Measurements from ENCODE around the gene PRPS1. TPM values are rescaled to one million over a fixed set of nuclear protein-coding genes. Genes with fewer than 3 reads are reported as not detected.
"Not testable (repeated sequence)": the region's sequence is repeated elsewhere in the genome, so short reads cannot be mapped to it uniquely, and the experiment has no call there.

PRPS1 gene
- polyA plus RNA-seq, 1 donor, result 52.4 TPM

DNA sequence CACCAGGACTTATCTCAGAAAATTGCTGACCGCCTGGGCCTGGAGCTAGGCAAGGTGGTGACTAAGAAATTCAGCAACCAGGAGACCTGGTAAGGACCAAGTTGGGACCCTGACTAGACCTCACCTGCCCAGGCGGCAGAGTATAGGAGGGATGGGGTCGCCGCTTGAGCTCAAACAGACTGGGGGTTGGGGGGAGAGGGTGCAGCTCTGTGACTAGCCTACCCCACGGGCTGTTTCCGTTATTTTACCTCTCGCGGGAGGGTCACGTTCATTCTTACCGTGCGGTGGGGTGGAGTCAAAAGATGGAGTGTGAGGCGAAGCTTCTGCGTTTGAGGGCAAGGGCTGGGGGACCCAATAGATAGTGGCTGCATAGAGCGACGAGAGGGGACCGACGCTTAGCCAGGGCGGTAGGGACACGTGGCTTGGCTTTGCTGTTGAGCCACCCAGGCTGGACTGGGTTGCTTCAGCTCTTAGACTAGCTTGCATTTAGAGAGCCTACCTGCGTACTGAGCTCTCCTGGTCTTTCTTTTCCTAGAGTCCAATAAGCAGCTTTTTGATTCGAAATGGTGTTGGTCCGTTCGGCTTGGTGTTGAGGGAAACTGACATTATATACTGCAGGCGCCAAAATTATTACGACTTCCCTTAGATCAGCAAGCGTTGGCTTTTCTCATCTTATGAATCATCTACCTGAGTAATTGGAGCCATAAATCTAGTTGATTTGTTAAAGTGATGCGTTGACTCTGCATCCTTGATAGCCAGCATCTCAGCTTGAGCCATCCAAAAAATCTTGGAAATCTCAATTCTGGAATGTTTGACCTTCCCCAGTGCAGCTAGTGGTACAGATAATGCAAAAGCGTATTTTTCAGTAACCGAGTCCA is 591 bp downstream of the PRPS1 start:
- no peak for DNase-seq

DNA sequence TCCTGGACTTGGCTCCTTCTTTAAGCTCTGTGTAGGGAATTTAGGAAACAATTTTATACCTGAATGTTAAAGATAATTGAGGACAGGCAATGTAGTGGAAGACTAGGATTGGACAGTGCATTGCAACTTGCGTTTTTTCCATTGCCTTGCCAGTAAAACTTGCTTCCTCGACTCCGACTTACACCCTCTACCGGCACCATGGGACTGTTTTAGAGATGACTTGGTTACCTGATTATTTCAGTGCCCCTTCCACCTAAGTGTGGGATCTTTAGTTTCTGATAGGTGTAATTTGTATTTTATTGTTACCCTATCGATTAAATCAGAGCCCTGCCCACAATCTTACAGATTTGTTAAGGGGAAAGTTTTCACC is 1.2 kb downstream of the PRPS1 start:
- no peak for DNase-seq

DNA sequence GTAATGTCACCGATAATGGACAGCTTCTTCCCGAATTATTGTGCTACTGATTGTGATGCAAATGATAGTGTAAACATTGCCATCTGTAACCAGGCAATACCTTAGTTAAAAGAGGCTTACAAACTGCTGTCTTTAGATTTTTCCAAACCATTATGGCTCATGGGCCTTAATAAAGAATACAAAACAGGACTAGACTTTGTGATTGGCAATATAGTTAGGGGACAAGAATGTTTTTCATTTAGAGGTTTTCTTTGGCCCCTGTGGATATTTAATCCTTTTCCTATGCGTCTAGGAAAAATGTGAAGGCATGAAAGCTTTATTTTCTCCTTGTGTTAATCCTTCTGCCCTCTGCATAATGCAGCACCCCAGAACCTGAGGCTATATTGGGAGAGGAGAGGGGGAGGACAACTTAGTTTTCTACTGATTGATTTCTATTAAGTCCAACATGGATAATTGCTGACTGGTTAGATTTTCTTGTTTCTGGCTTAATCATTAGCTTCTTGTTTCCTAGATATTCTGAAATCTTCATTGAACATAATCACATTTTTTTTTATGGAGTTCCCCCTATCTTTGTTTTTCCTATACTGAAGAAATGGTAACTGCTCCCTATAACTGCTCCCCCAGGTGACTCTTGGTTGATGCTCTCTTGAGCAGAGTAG is 1.9 kb downstream of the PRPS1 start:
- DNase-seq, result no peak

DNA sequence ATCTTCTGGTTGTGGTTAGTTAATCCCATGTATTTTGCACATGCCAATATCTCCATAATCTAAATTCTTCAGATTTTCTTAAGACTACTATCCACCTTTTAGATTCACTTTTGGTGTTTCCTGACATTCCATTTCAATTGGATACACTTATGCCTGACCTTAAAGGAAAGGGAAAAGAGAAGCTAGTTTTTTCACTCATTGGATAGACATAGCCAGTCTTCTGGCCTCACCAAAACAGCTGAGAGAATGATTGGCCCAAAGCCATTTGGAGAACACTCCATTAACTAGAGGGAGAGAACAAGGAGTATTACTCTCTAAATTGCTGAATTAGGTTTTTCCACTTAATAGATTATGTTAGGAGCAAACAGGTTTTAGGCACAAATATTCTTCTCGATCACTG is 4.0 kb downstream of the PRPS1 start:
- DNase-seq, result no peak

DNA sequence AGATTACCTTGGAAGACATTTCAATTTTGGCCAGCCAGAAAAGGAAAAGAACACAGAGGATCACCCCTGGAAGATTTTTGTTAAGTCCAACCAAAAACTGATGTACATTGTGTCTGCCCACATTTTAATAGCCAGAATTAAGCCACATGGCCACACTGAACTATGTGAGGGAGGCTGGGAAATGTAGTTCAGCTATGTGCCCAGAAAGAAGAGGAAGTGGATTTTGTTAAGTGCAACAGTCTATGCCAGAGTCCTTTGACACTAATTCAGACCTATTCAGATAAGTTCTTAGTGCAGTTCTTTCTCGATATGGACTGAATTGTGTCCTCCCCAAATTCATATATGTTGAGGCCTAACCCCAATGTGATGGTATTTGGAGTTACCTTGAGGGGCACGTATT is 18.4 kb downstream of the PRPS1 start:
- DNase-seq, result no peak

DNA sequence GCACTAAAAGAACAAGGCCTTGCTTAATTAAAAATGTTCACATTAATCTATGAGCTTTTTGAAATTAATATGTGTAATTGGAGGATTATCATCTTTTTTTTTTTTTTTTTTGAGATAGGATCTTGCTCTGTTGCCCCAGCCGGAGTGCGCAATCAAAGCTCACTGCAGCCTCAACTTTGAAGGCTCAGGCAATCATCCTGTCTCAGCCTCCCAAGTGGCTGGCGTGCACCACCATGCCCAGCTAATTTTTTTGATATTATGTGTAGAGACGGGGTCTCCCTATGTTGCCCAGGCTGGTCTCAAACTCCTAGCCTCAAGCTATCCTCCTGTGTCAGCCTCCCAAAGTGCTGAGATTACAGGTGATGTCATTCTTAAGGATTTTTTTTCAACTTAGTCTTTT is 20.0 kb downstream of the PRPS1 start:
- DNase-seq, result no peak

DNA sequence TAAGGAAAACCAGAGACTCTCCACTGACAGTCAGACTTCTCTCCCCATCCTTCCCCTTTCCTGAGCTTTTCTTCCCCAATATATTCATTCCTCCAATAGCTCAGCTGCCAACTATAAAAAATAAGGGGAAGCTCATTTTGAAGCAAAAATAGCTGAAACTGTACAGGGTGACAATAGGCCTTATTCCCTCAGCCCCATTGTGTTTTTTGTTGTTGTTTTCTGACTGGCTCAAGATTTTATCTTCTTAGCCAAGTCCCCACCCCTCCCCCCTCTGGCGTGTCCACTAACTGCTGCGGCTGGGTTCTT is 26.2 kb downstream of the PRPS1 start:
- no peak for DNase-seq

DNA sequence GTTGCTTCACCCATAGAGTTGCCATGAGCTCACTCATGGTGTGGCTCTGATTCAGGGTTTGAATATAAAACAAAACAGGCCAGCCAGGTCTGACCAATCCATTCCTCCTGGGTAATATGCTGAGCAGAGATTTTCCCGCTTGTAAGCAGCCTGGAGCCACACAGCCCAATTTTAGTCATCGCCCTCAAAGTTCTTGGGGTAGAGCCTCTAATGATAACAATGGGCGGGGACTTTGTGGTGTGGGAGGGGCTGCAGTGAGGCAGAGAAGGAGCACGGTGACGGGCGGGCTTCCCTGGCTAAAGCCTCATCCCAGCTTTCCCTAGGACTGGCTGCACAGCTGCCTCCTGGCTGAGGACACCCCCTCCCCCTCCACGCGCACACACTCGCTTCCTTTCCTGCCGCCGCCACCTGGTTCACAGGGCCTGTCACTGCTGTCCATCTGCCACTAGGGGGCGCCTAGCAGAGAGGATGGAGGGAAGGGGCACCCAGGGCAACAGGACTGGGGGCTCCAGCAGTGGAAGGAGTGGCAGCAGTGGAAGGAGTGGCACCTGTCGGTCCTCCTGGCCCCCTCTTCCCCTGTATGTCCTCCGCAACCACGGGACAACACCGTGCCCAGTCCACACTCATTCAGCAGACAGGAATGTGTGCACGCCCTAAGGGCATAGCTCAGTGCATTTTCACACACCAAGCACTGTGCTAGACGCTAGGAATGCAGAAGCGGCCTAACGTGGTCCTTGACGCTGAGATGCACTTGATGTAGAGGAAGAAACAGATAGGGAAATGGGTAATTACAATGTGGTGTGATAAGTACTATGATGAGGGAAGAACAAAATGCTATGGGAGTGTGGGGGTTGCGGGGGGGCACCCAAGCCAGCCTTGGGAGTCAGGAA is 26.8 kb downstream of the PRPS1 start:
- DNase-seq, result no peak

DNA sequence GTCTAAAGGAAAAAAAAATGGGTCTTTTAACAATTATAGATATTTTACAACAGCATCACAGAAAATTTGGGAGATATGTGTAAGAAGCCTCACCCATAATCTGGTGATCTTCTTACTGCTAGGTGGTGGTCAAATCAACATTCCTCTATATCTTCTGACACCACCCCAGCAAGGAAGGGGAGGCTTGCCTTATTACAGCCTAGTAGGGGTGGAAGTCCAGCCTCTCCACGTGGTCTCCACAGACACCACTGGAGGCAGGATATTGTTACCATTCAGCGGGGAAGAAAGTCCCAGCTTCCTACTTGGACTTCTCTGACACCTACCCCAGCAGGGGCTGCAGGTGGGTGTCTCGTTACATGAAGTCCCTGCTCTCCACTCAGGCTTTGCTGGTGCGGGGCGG is 28.7 kb downstream of the PRPS1 start:
- no peak for DNase-seq

DNA sequence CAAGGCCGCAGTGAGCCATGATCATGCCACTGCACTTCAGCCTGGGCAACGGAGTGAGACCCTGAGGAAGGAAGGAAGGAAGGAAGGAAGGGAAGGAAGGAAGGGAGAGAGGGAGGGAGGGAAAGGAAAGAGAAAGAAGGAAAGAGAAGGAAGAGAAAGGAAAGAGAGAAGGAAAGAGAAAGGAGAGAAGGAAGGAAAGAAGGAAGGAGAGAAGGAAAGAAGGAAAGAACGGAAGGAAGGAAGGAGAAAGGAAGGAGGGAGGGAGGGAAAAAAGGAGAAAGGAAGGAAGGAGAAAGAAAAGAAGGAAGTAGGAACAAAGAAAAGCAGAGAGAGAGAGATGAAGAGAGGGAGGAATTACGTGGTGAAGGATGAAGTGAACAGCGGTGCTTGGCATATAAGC is 30.4 kb downstream of the PRPS1 start:
- DNase-seq, result no peak

DNA sequence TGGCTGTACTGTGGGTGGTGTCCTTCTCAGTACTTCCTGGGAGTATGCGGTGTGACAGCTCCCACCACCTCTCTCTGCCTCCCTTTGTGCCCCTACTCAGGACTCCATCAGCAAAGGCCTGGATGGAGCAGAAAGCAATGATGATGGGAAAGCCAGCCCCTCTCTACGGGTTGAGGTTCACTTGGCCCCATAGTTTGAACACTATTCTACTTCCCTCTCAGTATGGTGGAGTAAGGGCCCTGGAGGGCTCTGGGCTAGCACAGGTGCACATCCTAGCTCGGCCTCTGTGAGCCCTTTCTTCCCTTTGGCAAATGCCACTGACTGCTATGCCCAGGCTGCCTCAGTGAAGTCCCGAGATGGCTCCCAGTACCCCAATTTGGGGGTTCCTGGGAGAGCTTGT is 31.0 kb downstream of the PRPS1 start:
- no peak for DNase-seq

DNA sequence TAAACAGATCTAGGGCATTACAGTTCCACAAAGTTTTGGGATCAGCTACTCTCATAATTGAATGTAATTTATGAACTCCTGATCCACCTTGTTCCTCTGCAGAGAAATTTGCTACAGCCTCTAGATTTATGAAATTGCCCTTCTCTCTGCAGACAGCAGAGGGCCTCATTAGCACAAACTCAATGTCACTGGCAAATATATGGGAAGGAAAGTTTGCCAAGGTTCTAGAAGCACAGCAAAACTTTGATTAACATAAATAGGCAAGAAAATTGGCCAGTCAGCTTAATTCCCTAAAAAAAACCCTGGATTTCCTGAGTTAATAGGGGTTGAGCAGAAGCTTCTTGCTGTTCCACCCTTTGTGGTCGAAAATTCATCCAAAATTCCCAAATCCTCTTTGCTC is 31.5 kb downstream of the PRPS1 start:
- no peak for DNase-seq

DNA sequence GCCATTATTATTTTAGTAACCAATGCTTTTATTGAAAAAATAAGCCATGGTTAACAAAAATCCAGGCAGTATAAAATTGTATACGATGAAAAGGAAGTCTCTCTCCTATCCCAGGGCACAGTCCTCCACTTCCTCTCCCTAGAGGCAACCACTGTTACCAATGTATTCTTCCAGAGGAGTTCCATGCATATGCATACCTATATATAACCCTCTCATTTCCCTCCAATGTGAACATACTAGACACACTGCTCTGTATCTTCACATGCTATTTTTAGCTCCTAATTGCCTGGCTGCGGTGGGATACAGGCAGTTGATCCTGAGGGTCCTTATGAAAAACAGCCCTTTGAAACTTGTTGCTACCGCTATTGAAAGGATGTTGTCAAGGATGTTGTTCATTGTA is 33.8 kb downstream of the PRPS1 start:
- DNase-seq, result no peak

DNA sequence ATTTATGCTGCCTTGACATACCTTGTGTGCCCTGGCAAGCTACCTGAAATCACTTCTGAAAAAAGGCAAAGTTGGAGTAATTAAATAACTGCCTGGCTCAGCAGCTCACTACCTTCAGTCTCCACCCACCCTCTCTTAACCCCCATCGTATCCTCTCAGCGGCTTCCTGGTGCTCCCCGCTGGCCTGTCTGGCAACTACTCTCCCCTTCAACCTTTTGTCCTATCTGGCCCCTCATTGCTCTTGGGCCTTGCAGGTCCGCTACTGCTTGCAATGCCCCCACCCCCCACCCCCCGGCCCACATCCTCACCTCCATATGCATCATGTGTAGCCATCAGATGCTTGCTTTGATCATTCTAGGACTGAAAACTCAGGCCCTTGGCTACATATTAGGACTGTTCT is 34.5 kb downstream of the PRPS1 start:
- DNase-seq, result no peak

DNA sequence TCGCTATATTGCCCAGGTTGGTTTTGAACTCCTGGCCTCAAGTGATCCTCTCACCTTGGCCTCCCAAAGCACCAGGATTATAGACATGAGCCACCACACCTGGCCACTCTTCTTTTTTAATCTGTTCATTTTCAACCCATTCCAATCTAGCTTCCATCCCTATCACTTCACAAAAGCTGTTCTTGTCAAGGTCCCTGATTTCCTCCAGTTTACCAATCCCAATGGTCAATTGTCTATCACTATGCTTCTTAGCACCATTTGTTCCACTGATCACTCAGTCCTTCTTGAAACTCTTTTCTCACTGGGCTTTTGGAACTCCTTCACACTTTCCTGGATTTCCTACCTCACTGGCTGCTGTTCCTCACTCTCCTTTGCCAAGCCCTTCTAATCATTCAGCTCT is 38.6 kb downstream of the PRPS1 start:
- DNase-seq, result no peak

DNA sequence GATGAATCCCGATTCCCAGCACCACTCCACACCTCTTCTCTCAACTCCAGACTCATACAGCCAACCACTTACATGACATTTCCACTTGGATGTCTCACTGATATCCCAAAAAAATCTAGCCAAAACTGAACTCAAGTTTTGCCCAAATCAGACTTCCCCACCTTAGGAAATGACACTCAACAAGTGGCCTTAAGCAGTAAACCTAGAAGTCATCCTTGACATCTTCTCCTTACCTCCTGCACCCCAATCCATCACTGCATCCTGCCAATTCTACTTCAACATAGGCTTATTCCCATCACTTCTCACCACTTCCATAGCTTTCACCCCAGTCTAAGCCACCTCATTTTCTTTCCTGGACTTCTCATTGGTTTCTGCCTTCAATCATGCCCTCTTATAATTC is 39.1 kb downstream of the PRPS1 start:
- no peak for DNase-seq

DNA sequence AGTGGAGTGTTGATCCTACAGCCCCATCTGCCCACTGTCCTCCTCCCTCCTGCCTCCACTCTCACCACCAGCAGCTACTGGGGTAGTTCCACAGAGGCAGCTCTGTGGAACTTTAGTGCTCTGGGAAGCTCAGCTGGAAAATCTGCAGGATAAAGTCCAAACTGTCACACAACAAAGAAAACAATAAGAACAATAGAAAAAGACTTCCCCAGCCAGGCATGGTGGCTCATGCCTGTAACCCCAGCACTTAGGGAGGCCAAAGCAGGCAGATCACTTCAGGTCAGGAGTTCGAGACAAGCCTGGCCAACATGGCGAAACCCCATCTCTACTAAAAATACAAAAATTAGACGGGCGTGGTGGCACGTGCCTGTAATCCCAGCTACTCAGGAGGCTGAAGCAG is 40.4 kb downstream of the PRPS1 start:
- DNase-seq, result not testable (repeated sequence)

DNA sequence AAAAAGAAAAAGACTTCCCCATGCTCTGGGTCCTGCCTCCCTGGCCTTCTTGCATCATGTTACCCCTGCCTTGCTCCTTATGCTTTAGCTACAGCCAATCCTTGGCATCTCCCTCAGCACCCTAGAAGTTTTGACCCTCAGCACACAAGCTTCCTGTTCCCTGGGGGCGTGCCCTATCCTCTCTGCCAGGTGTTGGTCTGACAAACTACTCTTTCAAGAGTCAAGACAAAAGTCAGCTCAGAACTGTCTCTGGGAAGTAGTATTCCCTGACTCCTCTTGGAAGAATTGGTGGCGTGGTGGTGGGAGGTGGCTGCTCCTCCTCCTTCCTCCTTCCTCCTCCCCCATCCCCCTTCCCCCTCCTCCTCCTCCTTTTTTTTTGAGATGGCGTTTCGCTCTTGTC is 41.0 kb downstream of the PRPS1 start:
- no peak for DNase-seq

DNA sequence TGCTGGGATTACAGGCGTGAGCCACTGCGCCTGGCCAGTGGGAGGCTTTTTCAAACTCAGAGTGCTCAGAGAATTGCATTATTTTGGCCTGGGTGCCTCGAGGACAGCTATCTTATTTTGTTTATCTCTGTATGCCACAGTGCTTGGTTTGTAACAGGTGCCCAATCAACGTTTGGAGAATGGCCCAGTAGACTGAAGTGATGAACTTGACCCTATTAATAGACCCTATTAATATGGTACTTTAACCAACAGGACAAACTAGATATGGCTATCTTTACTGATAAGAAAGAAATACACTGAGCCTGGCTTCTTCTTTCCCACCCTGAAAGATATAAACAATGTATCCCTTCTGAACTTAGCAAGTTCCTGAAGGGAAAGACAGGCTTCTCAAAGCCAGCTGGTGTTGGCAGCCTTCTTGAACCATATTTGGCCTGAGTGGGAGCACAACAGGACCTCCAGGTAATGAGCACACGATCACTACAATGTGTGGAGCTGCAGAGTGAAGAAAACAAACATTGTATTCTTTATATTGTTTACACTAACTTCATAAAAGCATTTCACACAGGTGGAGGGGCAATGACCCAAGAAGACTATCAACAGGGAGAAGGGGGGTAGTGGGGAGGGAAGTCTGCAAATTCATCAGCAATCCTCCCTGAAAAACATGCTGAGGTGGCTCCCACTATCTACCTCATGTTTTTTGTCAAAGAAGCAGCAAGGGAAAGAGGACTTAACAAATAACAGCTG is 41.7 kb downstream of the PRPS1 start:
- DNase-seq, result no peak

DNA sequence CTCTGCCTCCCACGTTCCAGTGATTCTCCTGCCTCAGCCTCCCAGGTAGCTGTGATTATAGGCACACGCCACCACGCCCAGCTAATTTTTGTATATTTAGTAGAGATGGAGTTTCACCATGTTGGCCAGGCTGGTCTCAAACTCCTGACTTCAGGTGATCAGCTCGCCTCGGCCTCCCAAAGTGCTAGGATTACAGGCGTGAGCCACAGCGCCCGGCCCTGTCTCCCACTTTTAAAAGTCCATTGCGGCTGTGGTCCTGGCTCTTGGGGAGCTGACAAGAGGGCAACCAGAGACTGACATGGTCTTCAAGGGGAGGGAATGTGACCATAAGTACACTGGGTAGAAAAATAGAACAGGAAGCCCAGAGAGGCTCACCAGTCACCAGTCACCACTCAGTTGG is 42.9 kb downstream of the PRPS1 start:
- DNase-seq, result not testable (repeated sequence)

DNA sequence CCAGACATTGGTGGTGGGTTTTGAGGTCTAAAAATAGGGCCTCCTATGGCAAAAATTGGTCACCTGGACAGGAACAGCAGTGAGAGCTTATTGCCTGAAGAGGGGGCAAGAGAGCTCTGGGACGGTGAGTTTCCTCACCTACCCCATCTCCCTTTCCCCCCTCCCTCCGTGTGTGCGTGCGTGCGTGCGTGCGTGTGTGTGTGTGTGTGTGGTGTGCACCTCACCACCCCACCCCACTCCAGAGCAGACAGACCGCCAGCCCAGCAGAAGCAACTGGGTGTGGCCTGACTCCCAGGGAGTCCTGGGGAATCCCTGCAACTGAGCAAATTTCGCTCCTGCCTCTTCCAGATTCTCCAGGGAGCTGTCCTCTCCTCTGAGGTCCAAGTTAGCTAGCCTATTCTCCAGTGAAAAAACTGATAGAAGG is 44.7 kb downstream of the PRPS1 start:
- no peak for DNase-seq

DNA sequence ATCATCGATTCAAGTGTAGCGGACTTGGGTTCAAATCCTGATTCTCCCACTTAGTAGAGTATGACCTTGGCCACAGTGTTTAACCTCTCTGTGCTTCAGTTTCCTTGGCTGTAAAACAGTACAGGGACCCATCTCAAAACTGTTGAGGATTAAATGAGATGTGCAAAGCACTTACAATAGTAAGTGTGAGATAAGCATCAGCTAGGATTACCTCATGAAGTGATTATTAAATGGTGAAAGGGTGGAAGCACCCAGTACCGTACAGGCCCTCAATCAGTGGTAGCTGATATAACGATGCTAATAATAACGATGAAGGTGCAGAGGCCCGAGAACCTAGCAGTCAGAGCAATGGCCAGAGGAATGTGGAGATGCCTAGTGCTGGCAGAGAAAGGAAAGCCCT is 45.1 kb downstream of the PRPS1 start:
- no peak for DNase-seq
